SK-N-SH (cell line): ENCODE measurements around the gene ZNF688. TPM values are rescaled to one million over a fixed set of nuclear protein-coding genes. Genes with fewer than 3 reads are reported as not detected.

Experiments used
- CTCF ChIA-PET: fragments of 300-600, 350-600 bp; formaldehyde crosslinking; extraction: SDS; loops from one replicate; lab custom pipeline; 2021; lab: Yijun Ruan, JAX
- POLR2A ChIA-PET: fragments of 350-600 bp; sonication (Branson Sonifier 250); formaldehyde crosslinking; extraction: SDS; loops from one replicate; lab custom pipeline; 2020; ENCODE audit warnings: antibody characterized with exemption, inconsistent platforms; lab: Yijun Ruan, JAX
- DNase-seq: peaks from one replicate; pipeline ENCODE4 v3.0.0; 2012
- H2AFZ ChIP-seq: fragments of 200-600 bp; sonication (generic); 2 replicates; pipeline ENCODE4 v1.8.1; 2016; ENCODE audit warnings: antibody characterized with exemption, mild to moderate bottlenecking, low read depth
- H3F3A ChIP-seq: fragments of 200-600 bp; sonication (generic); replicated peaks from 2 replicates; pipeline ENCODE3; 2016; ENCODE audit warnings: antibody characterized with exemption, mild to moderate bottlenecking; ENCODE audit not compliant: insufficient read depth
- H3K27ac ChIP-seq, 2 experiments: fragments of 200-500 bp in 1 of 2; fragments of 200-600 bp in 1 of 2; sonication (Bioruptor generic) in 1 of 2; sonication (generic), shearing (Covaris generic) in 1 of 2; 2 replicates each; pipeline versions ENCODE4 v1.5.1 to v1.6.1; 2014 to 2016; ENCODE audit warnings: low read depth in 2 of 2, inconsistent platforms in 1 of 2, low read length in 1 of 2, mild to moderate bottlenecking in 1 of 2, mixed read lengths in 1 of 2
- H3K27me3 ChIP-seq: fragments of 200-600 bp; sonication (generic), shearing (Covaris generic); 2 replicates; pipeline ENCODE4 v1.6.1; 2016; ENCODE audit warnings: mixed run types; ENCODE audit not compliant: insufficient read depth
- H3K36me3 ChIP-seq, 2 experiments: fragments of 200-500 bp in 1 of 2; fragments of 200-600 bp in 1 of 2; sonication (Bioruptor generic) in 1 of 2; sonication (generic) in 1 of 2; replicated peaks in 1 of 2; 2 replicates each; pipeline versions ENCODE3 to v1.5.1; 2014 to 2016; ENCODE audit warnings: low read length in 1 of 2, mild to moderate bottlenecking in 1 of 2; ENCODE audit not compliant: insufficient read depth in 2 of 2, control insufficient read depth in 1 of 2
- H3K4me1 ChIP-seq, 2 experiments: fragments of 200-500 bp in 1 of 2; fragments of 200-600 bp in 1 of 2; sonication (Bioruptor generic) in 1 of 2; sonication (generic), shearing (Covaris generic) in 1 of 2; 2 replicates each; pipeline versions ENCODE4 v1.5.1 to v1.6.1; 2014 to 2016; ENCODE audit warnings: low read depth in 1 of 2, low read length in 1 of 2, mixed run types in 1 of 2; ENCODE audit not compliant: insufficient read depth in 2 of 2, control insufficient read depth in 1 of 2
- H3K4me2 ChIP-seq: fragments of 200-600 bp; sonication (generic), shearing (Covaris generic); 2 replicates; pipeline ENCODE4 v1.6.1; 2017; ENCODE audit warnings: mixed run types
- H3K4me3 ChIP-seq, 2 experiments: fragments of 200-500 bp in 1 of 2; fragments of 200-600 bp in 1 of 2; sonication (Bioruptor generic) in 1 of 2; sonication (generic), shearing (Covaris generic) in 1 of 2; 2 replicates each; pipeline versions ENCODE4 v1.5.1 to v1.8.1; 2014 to 2016; ENCODE audit warnings: low read depth in 2 of 2, inconsistent platforms in 1 of 2, low read length in 1 of 2, mild to moderate bottlenecking in 1 of 2, mixed read lengths in 1 of 2, moderate library complexity in 1 of 2
- H3K79me2 ChIP-seq: fragments of 200-600 bp; sonication (generic); 2 replicates; pipeline ENCODE4 v1.8.1; 2017; ENCODE audit warnings: mild to moderate bottlenecking; ENCODE audit not compliant: insufficient read depth
- H3K9ac ChIP-seq: fragments of 200-600 bp; sonication (generic); 2 replicates; pipeline ENCODE4 v1.6.1; 2017; ENCODE audit warnings: mixed run types
- H3K9me2 ChIP-seq: fragments of 200-600 bp; sonication (generic); 2 replicates; pipeline ENCODE4 v1.6.1; 2017; ENCODE audit warnings: mixed run types
- H3K9me3 ChIP-seq: fragments of 200-600 bp; sonication (generic); 2 replicates; pipeline ENCODE4 v1.6.1; 2017; ENCODE audit warnings: mixed run types, mild to moderate bottlenecking, moderate library complexity
- H4K20me1 ChIP-seq: fragments of 200-600 bp; sonication (generic); 2 replicates; pipeline ENCODE4 v1.6.1; 2017; ENCODE audit warnings: mild to moderate bottlenecking, mixed run types; ENCODE audit not compliant: insufficient read depth
- ELF1 ChIP-seq: IDR thresholded peaks from 2 replicates; pipeline ENCODE4 v1.4.0; 2012
- EZH2phosphoT487 ChIP-seq: fragments of 200-600 bp; sonication (generic); IDR thresholded peaks from 2 replicates; pipeline ENCODE4 v1.6.1; 2017; ENCODE audit warnings: low read depth, mixed run types, mild to moderate bottlenecking, antibody characterized with exemption, moderate library complexity, borderline replicate concordance
- FOSL2 ChIP-seq: IDR thresholded peaks from 2 replicates; pipeline ENCODE4 v1.4.0; 2012; ENCODE audit warnings: low read depth, mild to moderate bottlenecking, moderate library complexity, borderline replicate concordance
- FOXJ3 ChIP-seq: sonication (generic); formaldehyde crosslinking; IDR thresholded peaks from 2 replicates; pipeline ENCODE4 v1.5.1; 2020; ENCODE audit warnings: mild to moderate bottlenecking, missing genetic modification reagents
- FOXM1 ChIP-seq: IDR thresholded peaks from 2 replicates; pipeline ENCODE4 v1.4.0; 2012; ENCODE audit warnings: low read depth, mild to moderate bottlenecking
- GABPA ChIP-seq: IDR thresholded peaks from 2 replicates; pipeline ENCODE4 v1.4.0; 2012; ENCODE audit warnings: low read depth, mild to moderate bottlenecking
- GATA2 ChIP-seq: sonication (generic); formaldehyde crosslinking; IDR thresholded peaks from 2 replicates; pipeline ENCODE4 v1.5.0; 2020; ENCODE audit warnings: mild to moderate bottlenecking, missing genetic modification reagents
- MAX ChIP-seq: IDR thresholded peaks from 2 replicates; pipeline ENCODE4 v1.4.0; 2012; ENCODE audit warnings: low read depth
- MEF2A ChIP-seq: IDR thresholded peaks from 2 replicates; pipeline ENCODE4 v1.4.0; 2012; ENCODE audit warnings: low read depth, borderline replicate concordance
- NFIC ChIP-seq: IDR thresholded peaks from 2 replicates; pipeline ENCODE4 v1.4.0; 2012; ENCODE audit warnings: borderline replicate concordance
- NRF1 ChIP-seq: IDR thresholded peaks from 2 replicates; pipeline ENCODE4 v1.6.1; 2012; ENCODE audit warnings: low read depth, mild to moderate bottlenecking, low read length
- PBX3 ChIP-seq: IDR thresholded peaks from 2 replicates; pipeline ENCODE4; 2012
- POLR2AphosphoS5 ChIP-seq: IDR thresholded peaks from 2 replicates; pipeline ENCODE4 v1.6.1; 2012; ENCODE audit warnings: low read depth, low read length
- RAD21 ChIP-seq: IDR thresholded peaks from 2 replicates; pipeline ENCODE4 v1.6.1; 2012; ENCODE audit warnings: mild to moderate bottlenecking, low read length
- RFX5 ChIP-seq: IDR thresholded peaks from 2 replicates; pipeline ENCODE4 v1.6.1; 2012; ENCODE audit warnings: mild to moderate bottlenecking, improper control_type of control experiment, low read length
- RXRA ChIP-seq: IDR thresholded peaks from 2 replicates; pipeline ENCODE4 v1.4.0; 2012; ENCODE audit warnings: low read depth, mild to moderate bottlenecking, borderline replicate concordance
- SMC3 ChIP-seq: IDR thresholded peaks from 2 replicates; pipeline ENCODE4 v1.6.1; 2012; ENCODE audit warnings: low read depth, low read length, improper control_type of control experiment
- TAF1 ChIP-seq: IDR thresholded peaks from 2 replicates; pipeline ENCODE4 v1.6.1; 2012; ENCODE audit warnings: low read depth, mild to moderate bottlenecking, low read length, moderate library complexity, borderline replicate concordance
- TCF12 ChIP-seq: IDR thresholded peaks from 2 replicates; pipeline ENCODE4 v1.4.0; 2012
- YY1 ChIP-seq: IDR thresholded peaks from 2 replicates; pipeline ENCODE4 v1.4.0; 2012; ENCODE audit warnings: low read depth, mild to moderate bottlenecking
- ZBTB33 ChIP-seq: IDR thresholded peaks from 2 replicates; pipeline ENCODE4 v1.4.0; 2012; ENCODE audit warnings: low read depth, borderline replicate concordance
- WGBS: methylation state at CpG from one replicate; pipeline ENCODE4 v1.1.6; 2017; ENCODE audit warnings: low lambda C conversion rate; 5-methylcytosine and 5-hydroxymethylcytosine counted together
- polyA plus RNA-seq, 3 experiments: library from polyadenylated mRNA; depleted of rRNA; stranded (reverse); fragments of >200 nt; gene quantifications; 2 replicates each; pipeline ENCODE4 v1.2.3, GENCODE V29; 2012

ZNF688 gene
- polyA plus RNA-seq, 1 of the 3 experiments (the other 2 are of a cell fraction): 13.4 TPM

GRCh38 chr16:30567991-30568638 lies 3.4 kb downstream of the ZNF688 start:
- CTCF ChIA-PET: no interaction called here
- DNase-seq: no peak

GRCh38 chr16:30567160-30567990 lies 4.1 kb downstream of the ZNF688 start:
- WGBS: 78% methylated on average over 14 of the region's 14 CpGs
- no peak overlapping the region for H3K9ac ChIP-seq
- H2AFZ ChIP-seq: no peak overlapping the region
- TF ChIP-seq POLR2AphosphoS5 (no peak), ZBTB33 (no peak), RXRA (no peak), MAX (no peak), TCF12 (no peak), PBX3 (no peak), YY1 (no peak), SMC3 (no peak), MEF2A (no peak), NRF1 (no peak), RAD21 (no peak), FOXM1 (no peak), GABPA (no peak), FOSL2 (no peak), EZH2phosphoT487 (no peak), GATA2 (CRISPR knock-in tag) (no peak), FOXJ3 (CRISPR knock-in tag) (no peak), RFX5 (no peak), TAF1 (no peak)
- H3K4me1 ChIP-seq: peaks cover 2 to 11% of the 10 kb centered on the region in 2 experiments; a peak in 1 of 4 replicates
- H3K27me3 ChIP-seq: no peaks in the 10 kb centered on the region
- H4K20me1 ChIP-seq: no peaks in the 10 kb centered on the region
- ChIA-PET CTCF (no interaction called here), POLR2A (interaction anchor here (1.2 kb wide), 1 partner anchor 9 kb away, joined by 4 read pairs; the partner anchor contains the start of gene ZNF764)
- H3K79me2 ChIP-seq: no peaks in the 10 kb centered on the region; the same call in 1 of the 2 replicates
- no peaks in the 10 kb centered on the region for H3K9me3 ChIP-seq
- H3K36me3 ChIP-seq: no peaks in the 10 kb centered on the region
- H3K9me2 ChIP-seq: no peaks in the 10 kb centered on the region
- no peak for DNase-seq
- H3K4me3 ChIP-seq: no peak overlapping the region
- H3F3A ChIP-seq: peaks cover 9% of the 10 kb centered on the region
- H3K27ac ChIP-seq: no peak overlapping the region
- H3K4me2 ChIP-seq: no peak overlapping the region

More at GRCh38 chr16:30567991-30568638, 3.4 kb downstream of the ZNF688 start:
- Histone ChIP-seq H4K20me1 (no peaks in the 10 kb centered on the region), H3K9ac (no peak overlapping the region), H3F3A (peaks cover 9% of the 10 kb centered on the region), H3K4me3 (no peak overlapping the region), H3K4me1 (peaks cover 5 to 12% of the 10 kb centered on the region in 2 experiments; a peak in 1 of 4 replicates), H3K27ac (no peak overlapping the region), H3K4me2 (no peak overlapping the region), H3K27me3 (no peaks in the 10 kb centered on the region), H2AFZ (no peak overlapping the region), H3K9me3 (no peaks in the 10 kb centered on the region), H3K79me2 (no peaks in the 10 kb centered on the region; the same call in 1 of the 2 replicates), H3K36me3 (no peaks in the 10 kb centered on the region), H3K9me2 (no peaks in the 10 kb centered on the region)
- POLR2A ChIA-PET: interaction anchor here (1.1 to 1.2 kb wide), 2 partner anchors 10 kb away, joined by 4 read pairs; partner anchors contain the start of gene ZNF764
- 67% methylated on average over 6 of the region's 6 CpGs for WGBS
- TF ChIP-seq PBX3 (peak; percentile 46), GABPA (no peak), NFIC (no peak), POLR2AphosphoS5 (no peak), ELF1 (no peak)
